Activated naive CD8-positive, alpha-beta T cell treated with anti-CD3 and anti-CD28 coated beads, Interleukin-2, amount 10 ng/mL, durations not matched to agents 7 days and 5 days (primary cell): ENCODE data around the gene METTL24. TPM values are rescaled to one million over a fixed set of nuclear protein-coding genes. Genes with fewer than 3 reads are reported as not detected.
"Not testable (repeated sequence)": the region's sequence is repeated elsewhere in the genome, so short reads cannot be mapped to it uniquely, and the experiment has no call there.

Experiments
- ATAC-seq: fragments of 150-1000 bp; cut with Tn5 transposase; one replicate; pipeline ENCODE4 v1.10.0; 2021; ENCODE audit warnings: low read depth, moderate library complexity
- POLR2A ChIA-PET: fragments of 350-600 bp; sonication (Branson Sonifier 250); formaldehyde crosslinking; loops from one replicate; lab custom pipeline; 2021; ENCODE audit warnings: antibody characterized with exemption; lab: Charles Lee
- DNase-seq: peaks from one replicate; pipeline ENCODE4 v3.0.0; 2021
- H3K27ac Mint-ChIP-seq: one replicate; pipeline ENCODE4 v1.8.0; 2022; ENCODE audit warnings: mild to moderate bottlenecking, mixed read lengths
- H3K27me3 Mint-ChIP-seq: one replicate; pipeline ENCODE4 v1.8.0; 2022; ENCODE audit warnings: mild to moderate bottlenecking, moderate library complexity, mixed read lengths
- H3K36me3 Mint-ChIP-seq: one replicate; pipeline ENCODE4 v1.8.0; 2021; ENCODE audit warnings: mild to moderate bottlenecking, mixed read lengths
- H3K4me1 Mint-ChIP-seq: one replicate; pipeline ENCODE4 v1.8.0; 2021; ENCODE audit warnings: mixed read lengths
- H3K4me3 Mint-ChIP-seq: one replicate; pipeline ENCODE4 v1.8.0; 2022; ENCODE audit warnings: mild to moderate bottlenecking, moderate library complexity, mixed read lengths
- H3K9me3 Mint-ChIP-seq: one replicate; pipeline ENCODE4 v1.8.0; 2021; ENCODE audit warnings: mixed read lengths
- total RNA-seq, 2 experiments: library from RNA; stranded (reverse); gene quantifications; one replicate each; pipeline ENCODE4 v1.2.3, GENCODE V29; 2021

Gene METTL24
- total RNA-seq, 2 experiments from 2014 or later, result 0.55 to 1.4 TPM

DNA sequence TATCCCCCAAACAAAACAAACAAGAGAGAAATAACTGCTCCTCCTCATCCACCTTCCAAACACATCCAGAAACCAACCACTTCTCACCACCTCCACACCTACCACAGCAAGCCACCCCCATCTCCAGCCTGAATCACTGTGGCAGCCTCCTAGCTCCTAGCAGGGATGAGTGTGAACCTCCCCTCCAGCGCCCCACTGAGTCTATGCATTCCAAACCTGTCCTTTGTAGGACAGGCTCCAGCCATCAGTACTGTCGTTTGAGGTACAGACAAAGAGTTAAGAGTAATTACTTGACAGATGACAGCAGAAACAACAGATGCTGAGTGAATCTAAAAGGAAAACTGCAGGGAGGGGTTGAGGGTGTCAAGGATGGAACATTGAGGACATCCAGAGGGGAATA lies 2.4 kb downstream of the METTL24 start:
- no peaks in the 10 kb centered on the region for H3K9me3 Mint-ChIP-seq
- no peak overlapping the region for H3K4me3 Mint-ChIP-seq
- peaks cover 23% of the 10 kb centered on the region for H3K27me3 Mint-ChIP-seq
- POLR2A ChIA-PET, result no interaction called here
- H3K27ac Mint-ChIP-seq, result no peak overlapping the region
- no peak for ATAC-seq
- H3K4me1 Mint-ChIP-seq, result peaks cover 2% of the 10 kb centered on the region
- no peak for DNase-seq
- H3K36me3 Mint-ChIP-seq, result no peaks in the 10 kb centered on the region

GRCh38 chr6:110355022-110355421 lies 3.1 kb downstream of the METTL24 start:
- H3K9me3 Mint-ChIP-seq, result no peaks in the 10 kb centered on the region
- no peak overlapping the region for H3K27ac Mint-ChIP-seq
- no peak overlapping the region for H3K4me3 Mint-ChIP-seq
- H3K27me3 Mint-ChIP-seq, result peaks cover 20% of the 10 kb centered on the region
- POLR2A ChIA-PET, result no interaction called here
- DNase-seq (no peak), ATAC-seq (no peak)
- H3K36me3 Mint-ChIP-seq, result no peaks in the 10 kb centered on the region
- peaks cover 2% of the 10 kb centered on the region for H3K4me1 Mint-ChIP-seq

GRCh38 chr6:110354153-110354552 lies 4.0 kb downstream of the METTL24 start:
- Mint-ChIP-seq H3K4me3 (no peak overlapping the region), H3K4me1 (peaks cover 2% of the 10 kb centered on the region), H3K27ac (no peak overlapping the region), H3K9me3 (no peaks in the 10 kb centered on the region), H3K27me3 (peaks cover 14% of the 10 kb centered on the region), H3K36me3 (no peaks in the 10 kb centered on the region)
- DNase-seq (no peak), ATAC-seq (no peak)
- POLR2A ChIA-PET, result interaction anchor here (0.8 kb wide), 1 partner anchor 120 kb away, joined by 3 read pairs; no protein-coding TSS in a partner anchor

DNA sequence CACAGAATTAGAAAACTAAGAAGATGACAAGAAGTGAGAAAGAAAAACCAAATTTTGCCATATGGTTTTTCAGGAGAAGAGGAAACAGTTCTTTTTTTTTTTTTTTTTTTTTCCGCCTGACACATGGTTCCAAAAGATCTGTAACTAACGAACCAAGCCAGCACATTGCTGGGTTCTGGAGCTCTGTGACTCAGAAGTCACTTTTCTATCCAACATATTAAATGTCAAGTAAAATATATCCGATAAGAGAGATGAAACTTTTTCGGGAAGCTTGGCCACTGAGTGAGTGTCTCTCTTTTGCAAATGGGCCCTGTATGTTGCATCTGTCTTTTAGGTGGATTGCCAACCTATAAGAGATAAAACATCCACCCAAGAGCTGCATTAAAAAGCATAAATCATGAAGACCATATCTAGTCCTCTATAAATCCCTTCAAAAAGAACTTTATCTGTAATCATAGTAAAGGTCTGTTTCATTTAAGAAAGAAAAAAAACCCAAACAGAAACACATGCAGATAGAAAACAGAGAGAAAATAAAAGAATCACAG lies 4.6 kb downstream of the METTL24 start:
- Mint-ChIP-seq H3K4me3 (no peak overlapping the region), H3K9me3 (no peaks in the 10 kb centered on the region), H3K4me1 (peaks cover 2% of the 10 kb centered on the region), H3K36me3 (no peaks in the 10 kb centered on the region), H3K27ac (no peak overlapping the region), H3K27me3 (peaks cover 8% of the 10 kb centered on the region)
- POLR2A ChIA-PET, result interaction anchor here (0.8 kb wide), 1 partner anchor 119 kb away, joined by 3 read pairs; no protein-coding TSS in a partner anchor
- DNase-seq, result no peak
- ATAC-seq, result no peak

- ATAC-seq (no peak), DNase-seq (no peak)
- Mint-ChIP-seq H3K27me3 (peaks cover 6% of the 10 kb centered on the region), H3K4me3 (no peak overlapping the region), H3K27ac (no peak overlapping the region), H3K4me1 (peaks cover 2% of the 10 kb centered on the region), H3K9me3 (no peaks in the 10 kb centered on the region), H3K36me3 (no peaks in the 10 kb centered on the region)
- POLR2A ChIA-PET, result interaction anchor here (0.6 kb wide), 1 partner anchor 606 kb away, joined by 3 read pairs; the partner anchor contains the start of gene GTF3C6
Measured at GRCh38 chr6:110352563-110353262, 5.4 kb downstream of the METTL24 start.

- DNase-seq (no peak), ATAC-seq (no peak)
- H3K4me3 Mint-ChIP-seq, result no peak overlapping the region
- POLR2A ChIA-PET, result no interaction called here
- H3K36me3 Mint-ChIP-seq, result no peaks in the 10 kb centered on the region
- no peak overlapping the region for H3K27ac Mint-ChIP-seq
- no peaks in the 10 kb centered on the region for H3K4me1 Mint-ChIP-seq
- peaks cover under 1% of the 10 kb centered on the region for H3K27me3 Mint-ChIP-seq
- no peaks in the 10 kb centered on the region for H3K9me3 Mint-ChIP-seq
Measured at GRCh38 chr6:110351986-110352385, 6.2 kb downstream of the METTL24 start.

- ATAC-seq, result no peak
- Mint-ChIP-seq H3K4me1 (no peaks in the 10 kb centered on the region), H3K36me3 (no peaks in the 10 kb centered on the region), H3K9me3 (no peaks in the 10 kb centered on the region), H3K4me3 (no peak overlapping the region), H3K27me3 (no peaks in the 10 kb centered on the region), H3K27ac (no peak overlapping the region)
- POLR2A ChIA-PET, result no interaction called here
- no peak for DNase-seq
Measured at GRCh38 chr6:110351546-110351945, 6.6 kb downstream of the METTL24 start.

- H3K9me3 Mint-ChIP-seq, H3K4me1 Mint-ChIP-seq, POLR2A ChIA-PET, ATAC-seq, H3K4me3 Mint-ChIP-seq, H3K36me3 Mint-ChIP-seq, H3K27me3 Mint-ChIP-seq, H3K27ac Mint-ChIP-seq, DNase-seq: not testable (repeated sequence)
Measured at GRCh38 chr6:110350593-110350992, 7.6 kb downstream of the METTL24 start.

DNA sequence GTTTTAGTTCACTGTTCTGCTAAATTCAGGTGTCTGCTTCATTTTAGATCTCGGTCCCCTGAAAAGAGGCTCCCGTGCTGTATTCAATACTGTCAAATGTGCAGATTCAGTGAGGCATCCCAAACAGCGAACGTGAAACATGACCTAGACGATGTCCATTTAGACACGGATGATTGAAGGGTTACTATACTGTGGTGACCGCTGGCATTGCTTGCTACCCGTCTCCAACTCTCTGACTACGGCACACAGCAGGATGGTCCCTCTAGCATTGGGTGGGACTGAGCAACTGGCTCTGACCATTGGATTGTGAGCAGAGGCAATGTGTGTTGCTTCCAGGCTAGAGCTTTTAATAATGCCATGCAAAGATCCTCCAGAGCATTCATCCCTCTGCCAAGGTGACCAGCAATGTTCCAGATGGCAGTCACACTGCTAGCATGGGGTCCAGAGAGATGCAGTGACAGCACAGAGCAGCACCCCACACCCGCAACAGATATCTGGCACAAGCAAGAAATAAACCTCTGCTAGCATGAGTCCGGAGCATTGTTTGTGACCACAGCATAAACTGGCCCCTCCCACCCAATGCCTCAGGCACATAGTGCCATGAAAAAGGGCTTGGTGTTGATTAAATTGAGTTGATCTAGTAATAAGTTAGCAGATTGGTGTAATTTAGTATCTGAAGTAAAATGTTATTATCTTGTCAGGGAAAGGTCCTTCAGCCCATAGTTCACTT lies 9.0 kb downstream of the METTL24 start:
- Mint-ChIP-seq H3K27me3 (no peaks in the 10 kb centered on the region), H3K9me3 (no peaks in the 10 kb centered on the region), H3K27ac (no peak overlapping the region), H3K36me3 (no peaks in the 10 kb centered on the region), H3K4me3 (no peak overlapping the region), H3K4me1 (no peaks in the 10 kb centered on the region)
- DNase-seq (no peak), ATAC-seq (no peak)
- POLR2A ChIA-PET, result no interaction called here

GRCh38 chr6:110345025-110345424 lies 13.1 kb downstream of the METTL24 start:
- Mint-ChIP-seq H3K36me3 (no peaks in the 10 kb centered on the region), H3K27me3 (no peaks in the 10 kb centered on the region), H3K4me1 (no peaks in the 10 kb centered on the region), H3K4me3 (no peak overlapping the region), H3K9me3 (no peaks in the 10 kb centered on the region), H3K27ac (no peak overlapping the region)
- no peak for DNase-seq
- ATAC-seq, result no peak
- POLR2A ChIA-PET, result no interaction called here

DNA sequence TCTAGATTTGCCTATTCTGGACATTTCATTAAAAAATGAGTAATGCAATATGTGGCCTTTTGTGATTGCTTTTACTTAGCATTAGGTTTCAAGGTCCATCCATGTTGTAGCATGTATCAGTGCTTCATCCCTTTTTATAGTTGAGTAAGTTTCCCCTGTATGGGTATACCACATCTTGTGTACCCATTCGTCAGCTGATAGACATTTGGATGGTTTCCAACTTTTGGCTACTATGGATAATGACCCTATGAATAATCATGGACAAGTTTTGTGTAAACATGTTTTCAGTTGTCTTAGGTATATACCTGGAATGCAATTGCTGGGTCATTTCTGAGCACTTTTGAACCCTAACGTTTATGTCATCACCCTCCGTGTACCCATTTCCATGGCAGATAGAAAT lies 15.4 kb downstream of the METTL24 start:
- POLR2A ChIA-PET, result no interaction called here
- no peak overlapping the region for H3K27ac Mint-ChIP-seq
- H3K9me3 Mint-ChIP-seq, result no peaks in the 10 kb centered on the region
- H3K36me3 Mint-ChIP-seq, result no peaks in the 10 kb centered on the region
- ATAC-seq, result no peak
- no peaks in the 10 kb centered on the region for H3K27me3 Mint-ChIP-seq
- DNase-seq, result no peak
- H3K4me1 Mint-ChIP-seq, result no peaks in the 10 kb centered on the region
- H3K4me3 Mint-ChIP-seq, result no peak overlapping the region

DNA sequence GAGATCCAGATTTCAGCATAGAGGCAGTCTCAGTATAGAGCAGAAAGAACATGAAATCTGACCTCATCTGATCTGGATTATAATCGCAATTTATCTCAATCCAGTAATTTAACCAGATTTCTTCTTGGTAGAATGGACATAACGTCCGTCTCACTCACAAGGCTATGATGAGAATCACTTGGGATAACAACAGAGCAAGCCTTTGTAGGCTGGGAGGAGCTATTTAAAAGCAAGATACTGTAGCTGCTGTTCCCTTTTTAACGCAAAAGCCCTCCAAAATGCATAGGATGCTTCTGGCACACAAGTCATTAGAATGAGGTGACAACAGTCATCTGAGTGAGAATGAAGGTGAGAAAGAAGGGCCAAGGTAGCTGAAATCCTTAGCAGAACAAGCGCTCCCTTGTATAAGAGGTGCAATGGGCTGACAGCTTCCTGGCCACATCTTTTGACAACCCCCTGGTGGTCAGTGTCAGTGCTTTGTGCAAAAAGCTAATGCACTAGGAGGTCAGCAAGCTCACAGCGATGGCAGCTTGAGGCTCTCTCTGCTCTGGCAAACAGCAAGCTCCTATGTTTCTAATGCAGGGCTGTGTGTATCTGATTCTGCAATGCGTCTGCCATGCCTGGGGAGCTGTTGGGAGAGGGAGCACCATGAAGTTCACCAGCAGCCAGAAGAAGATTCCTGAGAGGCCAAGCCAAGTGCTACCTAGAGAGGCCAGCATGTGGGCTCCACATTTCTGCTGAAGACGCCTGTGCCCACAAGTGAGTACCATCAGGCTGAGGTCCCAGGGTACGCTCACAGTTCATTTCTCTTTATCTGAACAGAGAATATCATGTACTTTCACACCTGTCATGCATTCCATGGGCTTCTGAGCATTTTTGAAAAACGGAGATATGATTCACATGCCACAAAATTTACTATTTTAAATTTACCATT lies 16.2 kb downstream of the METTL24 start:
- H3K36me3 Mint-ChIP-seq, result no peaks in the 10 kb centered on the region
- DNase-seq, result no peak
- no peaks in the 10 kb centered on the region for H3K4me1 Mint-ChIP-seq
- no peak overlapping the region for H3K4me3 Mint-ChIP-seq
- H3K9me3 Mint-ChIP-seq, result no peaks in the 10 kb centered on the region
- H3K27me3 Mint-ChIP-seq, result no peaks in the 10 kb centered on the region
- ATAC-seq, result no peak
- POLR2A ChIA-PET, result no interaction called here
- no peak overlapping the region for H3K27ac Mint-ChIP-seq

- no peaks in the 10 kb centered on the region for H3K27me3 Mint-ChIP-seq
- H3K4me3 Mint-ChIP-seq, result no peak overlapping the region
- POLR2A ChIA-PET, result no interaction called here
- H3K27ac Mint-ChIP-seq, result no peak overlapping the region
- no peaks in the 10 kb centered on the region for H3K36me3 Mint-ChIP-seq
- ATAC-seq (no peak), DNase-seq (no peak)
- no peaks in the 10 kb centered on the region for H3K4me1 Mint-ChIP-seq
- no peaks in the 10 kb centered on the region for H3K9me3 Mint-ChIP-seq
Measured at GRCh38 chr6:110341067-110341466, 17.1 kb downstream of the METTL24 start.
